ENCODE measurements around the gene DPP8.
A peak's percentile ranks its signal among the peaks of the same experiment; 100 is the strongest.

The DPP8 gene

DNA sequence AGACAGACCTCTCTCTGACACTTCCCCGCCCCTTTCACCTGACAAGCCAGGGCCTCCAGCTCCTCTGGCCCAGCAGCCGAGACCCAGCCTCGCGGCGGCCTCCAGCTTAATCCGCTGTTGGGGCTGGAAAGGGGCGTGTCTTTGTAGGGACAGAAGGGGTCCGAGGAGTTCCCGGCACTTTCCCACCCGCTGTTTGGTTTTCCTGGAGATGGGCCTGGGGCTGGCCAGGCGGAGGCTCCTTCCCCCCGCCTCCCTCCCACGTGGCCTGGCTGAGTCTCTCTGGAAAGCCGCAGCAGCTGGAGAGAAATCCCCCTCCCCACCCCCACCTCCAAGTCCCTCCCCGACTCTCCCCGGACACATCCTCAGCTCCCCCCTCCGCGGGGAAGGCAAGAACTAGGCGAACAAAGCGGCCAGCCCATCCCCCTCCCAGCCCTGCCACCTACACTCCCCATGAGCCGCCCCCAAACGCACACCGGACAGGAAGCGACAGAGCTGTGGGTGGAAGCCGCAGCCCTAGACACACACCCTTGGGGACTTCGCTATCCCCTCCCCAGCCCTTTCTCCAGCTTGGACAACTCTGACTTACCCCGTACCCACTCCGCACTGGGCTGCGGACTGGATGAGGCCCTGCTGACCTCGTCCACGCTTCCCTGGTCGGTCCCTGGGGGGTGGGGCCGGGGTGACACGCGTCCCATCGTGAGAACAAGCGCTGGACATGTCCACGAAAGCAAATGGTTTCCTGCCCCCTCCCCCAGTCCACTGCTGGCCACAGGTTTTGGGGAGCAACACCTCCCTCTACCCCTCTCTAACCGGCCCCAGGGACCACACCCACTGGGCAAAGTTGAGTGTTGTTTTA, 95.9 kb downstream of the DPP8 start (continued):
- TF ChIP-seq ZNF266 (tag by site-specific recombination; IDR thresholded peaks at IDR 0.05; ENCODE audit: low read depth) (no peak), BCL11A (tag by site-specific recombination; IDR thresholded peaks at IDR 0.05; ENCODE audit: low read depth) (no peak; the same call in 1 of the 2 replicates), ZNF221 (tag by site-specific recombination; IDR thresholded peaks at IDR 0.05; ENCODE audit: borderline replicate concordance) (no peak), ZNF239 (tag by site-specific recombination; IDR thresholded peaks at IDR 0.05) (no peak), WT1 (tag by site-specific recombination; IDR thresholded peaks at IDR 0.05) (peak; percentile 95), YY1 (tag by site-specific recombination; IDR thresholded peaks at IDR 0.05) (no peak), ZNF302 (tag by site-specific recombination; IDR thresholded peaks at IDR 0.05; ENCODE audit: low read depth) (no peak), ZFP41 (tag by site-specific recombination; IDR thresholded peaks at IDR 0.05; ENCODE audit: borderline replicate concordance) (no peak), ZNF19 (tag by site-specific recombination; IDR thresholded peaks at IDR 0.05; ENCODE audit: low read depth) (no peak), ZNF791 (tag by site-specific recombination; IDR thresholded peaks at IDR 0.05) (no peak), ZNF311 (tag by site-specific recombination; IDR thresholded peaks at IDR 0.05; ENCODE audit: borderline replicate concordance) (no peak), ZBTB10 (tag by site-specific recombination; IDR thresholded peaks at IDR 0.05) (no peak), ZNF16 (tag by site-specific recombination; IDR thresholded peaks at IDR 0.05; ENCODE audit: low read depth) (no peak), IKZF3 (tag by site-specific recombination; IDR thresholded peaks at IDR 0.05) (peak; percentile 38), SCRT1 (tag by site-specific recombination; IDR thresholded peaks at IDR 0.05; ENCODE audit: borderline replicate concordance) (0 out of 2 replicates have a peak, but pooled peaks have one; percentile 51), ZNF10 (tag by site-specific recombination; IDR thresholded peaks at IDR 0.05) (no peak), ZNF629 (tag by site-specific recombination; IDR thresholded peaks at IDR 0.05) (peak; percentile 19; the same call in 1 of the 2 replicates), KLF1 (tag by site-specific recombination; IDR thresholded peaks at IDR 0.05) (no peak; the same call in 1 of the 2 replicates), ZNF561 (tag by site-specific recombination; IDR thresholded peaks at IDR 0.05; ENCODE audit: borderline replicate concordance) (peak; percentile 80), ZNF501 (tag by site-specific recombination; IDR thresholded peaks at IDR 0.05) (no peak; the same call in 1 of the 2 replicates), ZNF146 (tag by site-specific recombination; IDR thresholded peaks at IDR 0.05) (no peak), KLF16 (tag by site-specific recombination; IDR thresholded peaks at IDR 0.05) (peak; percentile 41; the same call in 1 of the 2 replicates), KLF9 (tag by site-specific recombination; IDR thresholded peaks at IDR 0.05; ENCODE audit: low read depth) (no peak), ZNF558 (tag by site-specific recombination; IDR thresholded peaks at IDR 0.05) (no peak), ZNF398 (tag by site-specific recombination; IDR thresholded peaks at IDR 0.05) (peak; percentile 100), ZNF391 (tag by site-specific recombination; IDR thresholded peaks at IDR 0.05; ENCODE audit: borderline replicate concordance, low read depth) (peak; percentile 21; the same call in 1 of the 2 replicates), ZNF654 (tag by site-specific recombination; IDR thresholded peaks at IDR 0.05; ENCODE audit: low read depth) (no peak), ZBTB1 (tag by site-specific recombination; IDR thresholded peaks at IDR 0.05) (no peak)
- TF ChIP-seq, protein P1, sequence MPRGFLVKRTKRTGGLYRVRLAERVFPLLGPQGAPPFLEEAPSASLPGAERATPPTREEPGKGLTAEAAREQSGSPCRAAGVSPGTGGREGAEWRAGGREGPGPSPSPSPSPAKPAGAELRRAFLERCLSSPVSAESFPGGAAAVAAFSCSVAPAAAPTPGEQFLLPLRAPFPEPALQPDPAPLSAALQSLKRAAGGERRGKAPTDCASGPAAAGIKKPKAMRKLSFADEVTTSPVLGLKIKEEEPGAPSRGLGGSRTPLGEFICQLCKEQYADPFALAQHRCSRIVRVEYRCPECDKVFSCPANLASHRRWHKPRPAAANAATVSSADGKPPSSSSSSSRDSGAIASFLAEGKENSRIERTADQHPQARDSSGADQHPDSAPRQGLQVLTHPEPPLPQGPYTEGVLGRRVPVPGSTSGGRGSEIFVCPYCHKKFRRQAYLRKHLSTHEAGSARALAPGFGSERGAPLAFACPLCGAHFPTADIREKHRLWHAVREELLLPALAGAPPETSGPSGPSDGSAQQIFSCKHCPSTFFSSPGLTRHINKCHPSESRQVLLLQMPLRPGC (tag by site-specific recombination; IDR thresholded peaks at IDR 0.05), result no peak; the same call in 1 of the 2 replicates
- TF ChIP-seq, protein P2, sequence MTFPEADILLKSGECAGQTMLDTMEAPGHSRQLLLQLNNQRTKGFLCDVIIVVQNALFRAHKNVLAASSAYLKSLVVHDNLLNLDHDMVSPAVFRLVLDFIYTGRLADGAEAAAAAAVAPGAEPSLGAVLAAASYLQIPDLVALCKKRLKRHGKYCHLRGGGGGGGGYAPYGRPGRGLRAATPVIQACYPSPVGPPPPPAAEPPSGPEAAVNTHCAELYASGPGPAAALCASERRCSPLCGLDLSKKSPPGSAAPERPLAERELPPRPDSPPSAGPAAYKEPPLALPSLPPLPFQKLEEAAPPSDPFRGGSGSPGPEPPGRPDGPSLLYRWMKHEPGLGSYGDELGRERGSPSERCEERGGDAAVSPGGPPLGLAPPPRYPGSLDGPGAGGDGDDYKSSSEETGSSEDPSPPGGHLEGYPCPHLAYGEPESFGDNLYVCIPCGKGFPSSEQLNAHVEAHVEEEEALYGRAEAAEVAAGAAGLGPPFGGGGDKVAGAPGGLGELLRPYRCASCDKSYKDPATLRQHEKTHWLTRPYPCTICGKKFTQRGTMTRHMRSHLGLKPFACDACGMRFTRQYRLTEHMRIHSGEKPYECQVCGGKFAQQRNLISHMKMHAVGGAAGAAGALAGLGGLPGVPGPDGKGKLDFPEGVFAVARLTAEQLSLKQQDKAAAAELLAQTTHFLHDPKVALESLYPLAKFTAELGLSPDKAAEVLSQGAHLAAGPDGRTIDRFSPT (tag by site-specific recombination; IDR thresholded peaks at IDR 0.05), result no peak
- TF ChIP-seq, protein P3, sequence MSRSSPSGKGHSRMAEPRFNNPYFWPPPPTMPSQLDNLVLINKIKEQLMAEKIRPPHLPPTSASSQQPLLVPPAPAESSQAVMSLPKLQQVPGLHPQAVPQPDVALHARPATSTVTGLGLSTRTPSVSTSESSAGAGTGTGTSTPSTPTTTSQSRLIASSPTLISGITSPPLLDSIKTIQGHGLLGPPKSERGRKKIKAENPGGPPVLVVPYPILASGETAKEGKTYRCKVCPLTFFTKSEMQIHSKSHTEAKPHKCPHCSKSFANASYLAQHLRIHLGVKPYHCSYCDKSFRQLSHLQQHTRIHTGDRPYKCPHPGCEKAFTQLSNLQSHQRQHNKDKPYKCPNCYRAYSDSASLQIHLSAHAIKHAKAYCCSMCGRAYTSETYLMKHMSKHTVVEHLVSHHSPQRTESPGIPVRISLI (tag by site-specific recombination; IDR thresholded peaks at IDR 0.05), result no peak
